Activated CD4-positive, alpha-beta T cell treated with anti-CD3 and anti-CD28 coated beads, Interleukin-2, amount 10 ng/mL, durations not matched to agents 24 days and 14 days (primary cell): ENCODE results near the gene ESM1. TPM values are rescaled to one million over a fixed set of nuclear protein-coding genes. Genes with fewer than 3 reads are reported as not detected.
A peak's percentile ranks its signal among the peaks of the same experiment; 100 is the strongest.

Experiments used
- DNase-seq: peaks from one replicate; pipeline ENCODE4 v3.0.0; 2022
- H3K27ac Mint-ChIP-seq: one replicate; pipeline ENCODE4 v1.8.0; 2022; ENCODE audit warnings: mild to moderate bottlenecking, mixed read lengths
- H3K27me3 Mint-ChIP-seq: one replicate; pipeline ENCODE4 v1.8.0; 2022; ENCODE audit warnings: mixed read lengths
- H3K36me3 Mint-ChIP-seq: one replicate; pipeline ENCODE4 v1.8.0; 2022; ENCODE audit warnings: low read depth, mild to moderate bottlenecking, mixed read lengths
- H3K4me1 Mint-ChIP-seq: one replicate; pipeline ENCODE4 v1.8.0; 2021; ENCODE audit warnings: mixed read lengths
- H3K4me3 Mint-ChIP-seq: one replicate; pipeline ENCODE4 v1.8.0; 2022; ENCODE audit warnings: mild to moderate bottlenecking, moderate library complexity, mixed read lengths
- H3K9me3 Mint-ChIP-seq: one replicate; pipeline ENCODE4 v1.8.0; 2021; ENCODE audit warnings: mixed read lengths
- intact Hi-C: fragments of 100-400 bp; cut with micrococcal nuclease; formaldehyde crosslinking; loops from one replicate; pipeline ENCODE4 v1.15.1; 2023
- total RNA-seq: library from RNA; stranded (reverse); gene quantifications from 2 replicates; pipeline ENCODE4 v1.2.3, GENCODE V29; 2022

The ESM1 gene
- total RNA-seq, 1 donor from 2014 or later, result not detected

DNA sequence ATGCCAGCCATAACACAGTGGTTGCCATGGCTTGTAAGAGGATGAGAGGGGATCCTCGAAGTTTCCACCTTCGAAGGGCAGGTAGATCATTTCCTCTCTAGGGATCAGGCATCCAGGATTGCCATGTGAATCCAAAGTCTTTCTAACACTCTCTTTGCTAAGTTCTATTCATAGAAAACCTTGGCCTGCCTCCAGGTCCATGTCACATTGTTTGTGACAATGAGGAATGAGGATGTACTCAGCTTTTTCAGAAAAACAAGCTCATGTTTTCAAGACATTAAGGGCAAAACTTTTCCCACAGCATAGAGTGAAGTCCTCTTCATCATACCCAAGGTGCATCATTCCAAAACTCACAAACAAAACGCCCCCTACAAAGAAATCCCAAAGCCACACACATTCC, 19.6 kb downstream of the ESM1 start:
- Mint-ChIP-seq H3K27ac (no peak overlapping the region), H3K4me1 (no peaks in the 10 kb centered on the region), H3K9me3 (peaks cover 24% of the 10 kb centered on the region), H3K27me3 (peaks cover 11% of the 10 kb centered on the region), H3K36me3 (no peaks in the 10 kb centered on the region), H3K4me3 (no peak overlapping the region)
- DNase-seq, result no peak
- intact Hi-C loops, result no loop called here

DNA sequence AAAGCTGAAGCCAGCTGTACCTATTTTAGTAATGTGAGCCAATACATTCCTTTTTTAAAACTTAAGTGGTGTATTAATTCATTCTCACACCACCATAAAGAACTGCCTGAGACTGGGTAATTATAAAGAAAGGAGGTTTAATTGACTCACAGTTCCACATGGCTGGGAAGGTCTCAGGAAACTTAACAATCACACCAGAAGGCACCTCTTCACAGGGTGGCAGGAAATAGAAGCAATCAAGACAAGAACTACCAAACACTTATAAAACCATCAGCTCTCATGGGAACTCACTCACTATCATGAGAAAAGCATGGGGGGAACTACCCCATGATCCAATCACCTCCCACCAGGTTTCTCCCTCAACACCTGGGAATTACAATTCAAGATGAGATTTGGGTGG, 21.0 kb downstream of the ESM1 start:
- Mint-ChIP-seq H3K4me1 (peaks cover 2% of the 10 kb centered on the region), H3K4me3 (no peak overlapping the region), H3K27ac (no peak overlapping the region), H3K27me3 (peaks cover 13% of the 10 kb centered on the region), H3K36me3 (no peaks in the 10 kb centered on the region), H3K9me3 (peaks cover 24% of the 10 kb centered on the region)
- intact Hi-C loops, result no loop called here
- DNase-seq, result no peak

DNA sequence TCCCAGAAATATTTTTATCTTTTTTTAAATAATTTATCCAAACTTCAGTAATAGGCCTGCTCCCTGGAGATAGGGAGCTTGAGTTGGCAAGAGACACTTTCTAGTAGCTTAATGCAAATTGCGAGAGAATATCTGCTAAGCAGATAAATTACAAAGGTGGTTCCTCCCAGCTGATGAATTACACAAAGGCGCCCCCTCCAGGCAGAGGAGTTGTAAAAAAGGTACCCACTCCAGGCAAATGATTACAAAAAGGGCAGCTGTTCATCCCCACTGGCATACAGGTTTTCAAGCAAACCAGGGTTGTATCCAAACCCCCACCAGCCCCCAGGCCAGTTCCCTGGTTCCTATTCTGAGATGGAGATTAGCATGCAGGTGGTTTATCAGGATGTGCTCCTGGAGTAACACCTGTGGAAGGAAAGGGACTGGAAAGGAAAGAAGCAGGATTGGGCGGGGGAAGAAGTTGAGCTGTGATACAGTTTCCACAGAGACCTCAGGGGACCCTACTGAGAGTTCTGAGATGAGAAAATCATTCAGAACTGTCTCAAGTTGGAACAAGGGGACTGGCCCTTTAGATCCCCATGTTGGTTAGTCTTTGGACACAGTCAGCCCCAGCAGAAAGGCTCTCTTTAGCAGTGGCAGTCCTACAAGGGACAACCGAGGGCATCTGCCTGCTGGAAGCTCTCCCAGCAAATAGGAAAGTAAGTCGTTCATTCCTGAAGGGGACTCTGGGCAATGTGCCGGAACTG, 25.5 kb downstream of the ESM1 start:
- H3K4me1 Mint-ChIP-seq, result peaks cover 6% of the 10 kb centered on the region
- peaks cover 30% of the 10 kb centered on the region for H3K9me3 Mint-ChIP-seq
- peak; percentile 70 for DNase-seq
- peaks cover 11% of the 10 kb centered on the region for H3K36me3 Mint-ChIP-seq
- H3K27ac Mint-ChIP-seq, result no peak overlapping the region
- intact Hi-C loops, result no loop called here
- H3K4me3 Mint-ChIP-seq, result no peak overlapping the region
- peaks cover 23% of the 10 kb centered on the region for H3K27me3 Mint-ChIP-seq

DNA sequence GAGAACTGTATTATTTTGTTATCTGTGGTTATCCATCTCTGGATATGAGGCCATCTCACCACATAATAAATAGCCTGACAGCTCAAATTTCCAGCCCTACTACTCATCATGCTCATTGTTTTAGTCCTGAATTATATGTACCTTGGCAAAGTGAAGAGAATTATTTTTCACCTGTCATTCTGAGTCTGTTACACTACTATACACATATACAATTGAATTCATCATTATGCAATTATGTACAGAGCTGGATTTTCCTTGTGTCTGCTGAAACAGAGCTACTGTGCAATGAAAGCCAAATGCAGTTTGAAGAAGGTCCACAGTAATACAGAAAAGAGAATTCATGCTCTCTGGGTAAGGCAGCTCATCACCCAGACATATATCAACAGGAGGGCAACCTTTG, 28.5 kb downstream of the ESM1 start:
- DNase-seq, result no peak
- Mint-ChIP-seq H3K27me3 (peaks cover 22% of the 10 kb centered on the region), H3K27ac (no peak overlapping the region), H3K4me1 (peaks cover 6% of the 10 kb centered on the region), H3K4me3 (no peak overlapping the region), H3K9me3 (peaks cover 12% of the 10 kb centered on the region), H3K36me3 (peaks cover 15% of the 10 kb centered on the region)
- intact Hi-C loops, result no loop called here

DNA sequence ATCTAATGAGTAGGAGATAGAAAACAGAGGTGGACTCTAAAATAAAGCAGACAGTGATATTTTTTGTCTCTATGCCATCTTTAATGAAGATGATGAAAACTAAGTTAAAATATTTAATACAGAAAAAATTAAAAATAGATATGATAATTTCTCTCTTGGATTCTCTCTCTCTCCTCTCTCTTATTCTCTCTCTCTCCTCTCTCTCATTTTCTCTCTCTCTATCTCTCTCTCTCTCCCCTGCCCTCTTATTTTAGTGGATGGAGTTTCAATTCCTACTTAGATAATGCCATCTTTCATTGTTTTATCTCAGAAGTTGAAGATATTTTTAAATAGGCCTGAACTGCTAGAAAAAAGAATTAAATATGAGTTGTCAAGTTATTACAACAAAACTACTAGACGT, 38.2 kb downstream of the ESM1 start:
- Mint-ChIP-seq H3K4me1 (peaks cover 17% of the 10 kb centered on the region), H3K27ac (no peak overlapping the region), H3K9me3 (peaks cover 20% of the 10 kb centered on the region), H3K4me3 (no peak overlapping the region), H3K36me3 (peaks cover 13% of the 10 kb centered on the region), H3K27me3 (peaks cover 12% of the 10 kb centered on the region)
- intact Hi-C loops, result no loop called here
- DNase-seq, result no peak

DNA sequence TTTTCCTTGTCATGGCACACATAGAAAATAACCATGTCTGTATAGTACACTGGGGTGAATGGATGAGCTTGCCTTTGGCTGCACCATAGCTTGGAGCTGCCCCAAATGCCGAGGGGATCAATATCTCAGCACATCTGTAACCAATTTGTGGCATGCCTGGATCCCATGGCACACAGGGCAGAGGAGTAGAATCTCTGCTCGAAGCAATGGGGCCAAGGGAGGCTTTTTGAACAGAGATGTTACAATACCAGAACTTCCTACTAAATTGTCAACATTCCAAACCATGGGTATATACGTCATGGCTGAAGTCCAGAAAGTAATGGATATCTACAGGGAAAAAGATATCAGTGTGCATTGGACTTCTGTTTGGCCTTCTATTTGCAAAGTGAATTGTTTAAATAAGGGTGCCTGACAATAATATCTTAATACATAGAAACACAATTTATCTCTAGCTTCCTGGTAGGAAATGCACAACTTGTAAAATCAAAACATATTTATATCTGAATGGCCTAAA, 39.0 kb downstream of the ESM1 start:
- Mint-ChIP-seq H3K4me1 (peaks cover 17% of the 10 kb centered on the region), H3K27me3 (peaks cover 12% of the 10 kb centered on the region), H3K9me3 (peaks cover 20% of the 10 kb centered on the region), H3K27ac (no peak overlapping the region), H3K36me3 (peaks cover 13% of the 10 kb centered on the region), H3K4me3 (no peak overlapping the region)
- no peak for DNase-seq
- intact Hi-C loops, result no loop called here

DNA sequence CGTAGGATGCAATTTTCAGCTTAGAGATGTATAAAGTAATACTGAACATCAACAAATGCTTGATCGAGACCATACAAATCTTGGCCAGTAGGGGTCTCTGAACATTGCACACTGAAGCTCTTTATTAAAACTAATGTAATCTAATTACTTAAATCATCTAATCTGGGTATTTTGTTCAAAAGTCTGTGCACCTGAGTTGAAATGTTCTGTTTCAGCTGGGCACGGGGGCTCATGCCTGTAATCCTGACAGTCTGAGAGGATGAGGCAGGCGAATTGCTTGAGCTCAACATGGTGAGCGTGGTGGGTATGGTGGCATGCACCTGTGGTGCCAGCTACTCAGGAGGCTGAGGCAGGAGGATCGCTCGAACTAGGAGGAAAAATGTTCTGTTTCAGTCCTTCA, 41.0 kb downstream of the ESM1 start:
- Mint-ChIP-seq H3K27me3 (peaks cover 9% of the 10 kb centered on the region), H3K27ac (no peak overlapping the region), H3K36me3 (peaks cover 11% of the 10 kb centered on the region), H3K4me3 (no peak overlapping the region), H3K9me3 (peaks cover 15% of the 10 kb centered on the region), H3K4me1 (peaks cover 17% of the 10 kb centered on the region)
- peak; percentile 84 for DNase-seq
- intact Hi-C loops, result loop anchor here (1.0 kb wide), 2 partner anchors 38 to 202 kb away; no protein-coding TSS in a partner anchor

DNA sequence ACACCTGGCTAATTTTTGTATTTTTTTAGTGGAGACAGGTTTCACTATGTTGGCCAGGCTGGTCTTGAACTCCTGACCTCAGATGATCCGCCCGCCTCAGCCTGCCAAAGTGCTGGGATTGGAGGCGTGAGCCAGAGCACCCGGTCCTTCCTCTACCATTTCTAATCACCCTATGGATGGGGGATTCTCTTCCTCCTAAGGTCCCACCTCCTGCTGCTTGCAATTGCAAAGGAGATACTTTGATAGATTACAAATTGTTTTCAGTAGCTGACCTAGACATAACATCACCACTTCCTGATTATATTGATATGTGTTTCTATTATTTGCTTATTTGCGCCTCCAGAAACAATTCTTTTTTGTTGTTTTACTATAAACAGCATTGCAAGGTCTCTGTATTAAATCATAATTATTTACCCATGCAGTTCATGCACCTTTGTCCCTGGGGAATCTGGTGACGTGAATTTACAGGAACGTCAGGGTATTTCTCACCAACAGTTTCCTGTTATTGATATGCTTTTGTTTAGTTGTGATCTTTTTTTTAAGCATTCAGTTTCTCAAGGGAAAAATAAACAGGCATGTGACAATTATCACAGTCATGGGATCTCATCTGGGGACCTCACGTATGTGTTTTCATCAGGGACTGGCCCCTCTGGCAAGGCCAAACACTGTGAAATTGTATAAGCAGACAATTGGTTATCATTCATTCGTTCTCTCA, 43.2 kb downstream of the ESM1 start:
- intact Hi-C loops, result no loop called here
- Mint-ChIP-seq H3K4me1 (peaks cover 17% of the 10 kb centered on the region), H3K4me3 (no peak overlapping the region), H3K27ac (no peak overlapping the region), H3K27me3 (peaks cover 9% of the 10 kb centered on the region), H3K36me3 (peaks cover 4% of the 10 kb centered on the region), H3K9me3 (peaks cover 9% of the 10 kb centered on the region)
- peak; percentile 14 for DNase-seq

DNA sequence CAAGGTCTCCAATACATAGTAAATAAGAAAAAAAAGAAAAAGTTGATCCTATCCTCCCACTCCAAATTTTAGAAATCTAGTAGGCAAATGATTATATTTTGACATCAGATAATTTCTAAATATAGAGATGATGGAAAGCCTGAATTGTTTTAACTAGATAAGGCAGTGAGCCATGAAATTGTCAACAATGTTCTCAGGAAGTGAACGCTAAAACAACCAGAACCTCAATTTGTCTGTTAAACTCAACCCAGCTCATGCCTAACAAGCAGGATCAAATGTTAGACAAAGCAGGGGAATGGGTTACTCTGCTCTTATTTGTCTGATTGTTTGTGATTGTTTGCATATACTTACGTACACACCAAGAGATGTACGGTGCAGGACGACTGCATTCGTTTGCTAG, 49.2 kb downstream of the ESM1 start:
- intact Hi-C loops, result no loop called here
- no peaks in the 10 kb centered on the region for H3K36me3 Mint-ChIP-seq

DNA sequence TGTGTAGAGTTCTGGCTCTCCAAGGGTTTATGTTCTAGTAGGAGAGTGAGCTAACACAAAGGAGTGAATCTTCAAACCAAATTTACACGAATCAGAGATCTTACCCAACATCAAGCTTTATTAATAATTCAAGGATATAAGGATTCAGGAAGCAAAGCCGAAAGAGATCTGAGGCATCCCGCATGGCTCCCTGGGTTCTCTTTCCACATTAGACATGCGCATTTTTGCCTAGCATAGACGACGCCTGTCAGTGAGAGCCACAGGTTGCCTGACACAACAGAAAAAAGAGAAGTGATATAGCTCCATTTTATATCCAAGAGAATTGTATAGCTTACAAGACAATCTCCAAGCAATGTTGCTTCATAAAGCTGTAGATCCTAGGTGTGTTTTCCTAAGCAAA, 52.6 kb downstream of the ESM1 start:
- peak; percentile 26 for DNase-seq
- intact Hi-C loops, result no loop called here
- Mint-ChIP-seq H3K9me3 (peaks cover 4% of the 10 kb centered on the region), H3K4me3 (no peak overlapping the region), H3K27me3 (peaks cover 33% of the 10 kb centered on the region), H3K27ac (no peak overlapping the region), H3K4me1 (peaks cover 3% of the 10 kb centered on the region), H3K36me3 (no peaks in the 10 kb centered on the region)

More for the DNA sequence above, 49.2 kb downstream of the ESM1 start:
- Mint-ChIP-seq H3K9me3 (peaks cover 6% of the 10 kb centered on the region), H3K4me1 (no peaks in the 10 kb centered on the region), H3K27ac (no peak overlapping the region), H3K4me3 (no peak overlapping the region), H3K27me3 (peaks cover 37% of the 10 kb centered on the region)
- DNase-seq, result no peak

DNA sequence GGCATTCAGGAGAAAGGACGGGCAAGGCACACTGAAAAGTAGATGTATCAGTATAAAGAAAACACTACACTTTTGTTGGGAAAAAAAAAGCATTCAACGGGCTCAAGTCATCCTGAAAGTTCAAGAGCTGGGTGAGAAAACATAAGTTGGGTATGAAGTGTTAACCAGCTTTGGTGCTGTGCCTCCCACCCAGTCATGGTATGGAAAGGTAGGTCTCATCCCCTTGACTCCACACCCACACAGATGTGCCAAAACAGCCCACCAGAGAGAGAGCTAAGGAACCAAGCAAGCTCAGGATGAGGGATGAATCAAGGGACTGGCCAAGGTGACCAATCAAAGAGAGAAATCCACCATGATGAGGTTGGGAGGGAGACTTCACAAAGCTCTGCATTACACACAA, 54.7 kb downstream of the ESM1 start:
- Mint-ChIP-seq H3K4me3 (no peak overlapping the region), H3K9me3 (peaks cover 10% of the 10 kb centered on the region), H3K27me3 (peaks cover 25% of the 10 kb centered on the region), H3K27ac (no peak overlapping the region), H3K36me3 (peaks cover 6% of the 10 kb centered on the region), H3K4me1 (peaks cover 8% of the 10 kb centered on the region)
- intact Hi-C loops, result loop anchor here (1.0 kb wide), 1 partner anchor 97 kb away; no protein-coding TSS in a partner anchor
- peak; percentile 55 for DNase-seq

Other genes starting within 250 kb of the ESM1 start
- gene GZMK, start 38.7 kb upstream of the ESM1 start, total RNA-seq, result 0.70 and 0.78 TPM in 2 replicates
- gene GZMA, start 117.1 kb upstream of the ESM1 start, total RNA-seq, result 87.6 and 91.2 TPM in 2 replicates
- gene GPX8, start 174.6 kb upstream of the ESM1 start, total RNA-seq, result not detected in 2 replicates
- not detected in 2 replicates for gene CDC20B, start 187.6 kb upstream of the ESM1 start, total RNA-seq
- not detected in 2 replicates for gene MCIDAS, start 241.7 kb upstream of the ESM1 start, total RNA-seq
- gene CCNO, start 248.0 kb upstream of the ESM1 start, total RNA-seq, result 0.26 TPM in 1 of 2 replicates, not detected in the other